Esophagus muscularis mucosa (tissue), 4 donors: Measurements from ENCODE around the gene TAX1BP1. TPM values are rescaled to one million over a fixed set of nuclear protein-coding genes. Genes with fewer than 3 reads are reported as not detected.

Source experiments
- DNase-seq: peaks from one replicate; pipeline ENCODE4 v3.0.0-alpha.2; 2017; ENCODE audit errors: extremely low spot score
- H3K27ac ChIP-seq, 4 donors: fragments of 200-600 bp; sonication (generic); replicated peaks in 1 of 4; 1 replicate in 3 of 4; 2 replicates in 1 of 4; pipeline ENCODE4 v1.5.1; 2016 to 2019; ENCODE audit warnings: mild to moderate bottlenecking in 1 of 4
- H3K27me3 ChIP-seq, 4 donors: fragments of 200-600 bp; sonication (generic); one replicate each; pipeline versions ENCODE4 v1.5.1 to v1.6.0; 2016 to 2019
- H3K36me3 ChIP-seq, 4 donors: fragments of 200-600 bp; sonication (generic); one replicate each; pipeline ENCODE4 v1.5.1; 2016 to 2019
- H3K4me1 ChIP-seq, 4 donors: fragments of 200-600 bp; sonication (generic); one replicate each; pipeline ENCODE4 v1.5.1; 2016 to 2019
- H3K4me3 ChIP-seq, 4 donors: fragments of 200-600 bp; sonication (generic); 1 replicate in 2 of 4; 2 replicates in 2 of 4; pipeline ENCODE4 v1.5.1; 2016 to 2019; ENCODE audit warnings: mild to moderate bottlenecking in 4 of 4, moderate library complexity in 1 of 4
- H3K9me3 ChIP-seq, 4 donors: fragments of 200-600 bp; sonication (generic); 1 replicate in 3 of 4; 2 replicates in 1 of 4; pipeline ENCODE4 v1.5.1; 2016 to 2019
- CTCF ChIP-seq, 3 experiments: fragments of 200-600 bp in 2 of 3; fragments of 450-650 bp in 1 of 3; sonication (generic) in 2 of 3; IDR thresholded peaks; one replicate each; pipeline ENCODE4 v1.5.1; 2017 to 2019; ENCODE audit warnings: antibody characterized with exemption in 3 of 3, mild to moderate bottlenecking in 2 of 3, moderate library complexity in 1 of 3
- EP300 ChIP-seq: sonication (generic); formaldehyde crosslinking; IDR thresholded peaks from one replicate; pipeline ENCODE4 v1.6.1; 2017; ENCODE audit warnings: antibody characterized with exemption
- POLR2A ChIP-seq: fragments of 450-650 bp; IDR thresholded peaks from one replicate; pipeline ENCODE4 v1.6.1; 2017; ENCODE audit warnings: antibody characterized with exemption, moderate library complexity, mild to moderate bottlenecking, low read depth
- POLR2AphosphoS5 ChIP-seq, 2 donors: sonication (generic); formaldehyde crosslinking; IDR thresholded peaks; one replicate each; pipeline ENCODE4 v1.6.1; 2017; ENCODE audit warnings: antibody characterized with exemption in 2 of 2
- WGBS: methylation state at CpG from one replicate; pipeline ENCODE4 v1.1.5; 2018; 5-methylcytosine and 5-hydroxymethylcytosine counted together
- intact Hi-C: fragments of 100-400 bp; cut with DNase I; formaldehyde crosslinking; loops from one replicate; pipeline ENCODE4 v1.15.1; 2023
- total RNA-seq, 4 donors: library from RNA; depleted of rRNA; stranded (reverse); fragments of >200 nt; gene quantifications; one replicate each; pipeline versions ENCODE4 v1.1.0 to v1.2.1, GENCODE V29; 2016

TAX1BP1 gene
- total RNA-seq, 4 donors from 2014 or later: 107 to 139 (median 127) TPM

- no peaks in the 10 kb centered on the region for H3K9me3 ChIP-seq
- no peak for DNase-seq
- peaks cover 0 to 39% (median 27%) of the 10 kb centered on the region in 4 donors for H3K36me3 ChIP-seq
- H3K4me3 ChIP-seq: no peak overlapping the region
- H3K27me3 ChIP-seq: no peaks in the 10 kb centered on the region
- TF ChIP-seq POLR2A: no peak
- no peak for TF ChIP-seq POLR2AphosphoS5 (IDR thresholded peaks at IDR 0.05)
- TF ChIP-seq EP300: no peak
- TF ChIP-seq CTCF (IDR thresholded peaks at IDR 0.05): no peak
- peaks cover 23 to 74% (median 59%) of the 10 kb centered on the region in 4 donors for H3K4me1 ChIP-seq
- peak overlapping the region in 3 of 4 donors; percentile 8 to 25 (median 13) for H3K27ac ChIP-seq
- WGBS: 63% methylated on average over 4 of the region's 4 CpGs
- intact Hi-C loops: loop anchor here (10.0 kb wide), 1 partner anchor 347 kb away; no protein-coding TSS in a partner anchor
These were observed 7.8 kb downstream of the TAX1BP1 start for GRCh38 chr7:27747589-27748368.

GRCh38 chr7:27750316-27750715, 10.4 kb downstream of the TAX1BP1 start:
- peaks cover 0 to 49% (median 27%) of the 10 kb centered on the region in 4 donors for H3K36me3 ChIP-seq
- no peaks in the 10 kb centered on the region for H3K27me3 ChIP-seq
- peaks cover 17 to 54% (median 43%) of the 10 kb centered on the region in 4 donors for H3K4me1 ChIP-seq
- intact Hi-C loops: no loop called here
- 83% methylated on average over 2 of the region's 2 CpGs for WGBS
- H3K4me3 ChIP-seq: no peak overlapping the region
- no peaks in the 10 kb centered on the region for H3K9me3 ChIP-seq
- H3K27ac ChIP-seq: no peak overlapping the region
- TF ChIP-seq POLR2A: no peak
- TF ChIP-seq CTCF (IDR thresholded peaks at IDR 0.05): no peak
- no peak for TF ChIP-seq EP300
- no peak for TF ChIP-seq POLR2AphosphoS5 (IDR thresholded peaks at IDR 0.05)
- no peak for DNase-seq

- DNase-seq: no peak
- 95% methylated on average over 6 of the region's 6 CpGs for WGBS
- TF ChIP-seq POLR2AphosphoS5 (IDR thresholded peaks at IDR 0.05): no peak
- Histone ChIP-seq H3K4me3 (no peak overlapping the region), H3K27me3 (no peaks in the 10 kb centered on the region), H3K27ac (no peak overlapping the region), H3K36me3 (peaks cover 0 to 59% (median 35%) of the 10 kb centered on the region in 4 donors), H3K9me3 (no peaks in the 10 kb centered on the region), H3K4me1 (peaks cover 17 to 37% (median 26%) of the 10 kb centered on the region in 4 donors)
- intact Hi-C loops: no loop called here
These were observed 12.1 kb downstream of the TAX1BP1 start for GRCh38 chr7:27751888-27752660.

GRCh38 chr7:27753863-27754262, 13.9 kb downstream of the TAX1BP1 start:
- 60% methylated on average over 1 of the region's 1 CpG for WGBS
- Histone ChIP-seq H3K4me1 (peaks cover 6 to 19% (median 11%) of the 10 kb centered on the region in 4 donors), H3K9me3 (no peaks in the 10 kb centered on the region), H3K4me3 (no peak overlapping the region), H3K27ac (no peak overlapping the region), H3K36me3 (peaks cover 0 to 67% (median 41%) of the 10 kb centered on the region in 4 donors), H3K27me3 (no peaks in the 10 kb centered on the region)
- no peak for DNase-seq
- TF ChIP-seq EP300 (no peak), CTCF (IDR thresholded peaks at IDR 0.05) (no peak), POLR2AphosphoS5 (IDR thresholded peaks at IDR 0.05) (no peak), POLR2A (no peak)
- intact Hi-C loops: no loop called here

GRCh38 chr7:27756298-27756697, 16.3 kb downstream of the TAX1BP1 start:
- no peak overlapping the region for H3K4me3 ChIP-seq
- H3K4me1 ChIP-seq: peaks cover 0 to 10% (median 0%) of the 10 kb centered on the region in 4 donors
- no peaks in the 10 kb centered on the region for H3K9me3 ChIP-seq
- no peaks in the 10 kb centered on the region for H3K27me3 ChIP-seq
- H3K27ac ChIP-seq: no peak overlapping the region
- DNase-seq: no peak
- peaks cover 0 to 54% (median 24%) of the 10 kb centered on the region in 4 donors for H3K36me3 ChIP-seq
- TF ChIP-seq CTCF (IDR thresholded peaks at IDR 0.05): no peak
- TF ChIP-seq POLR2A: no peak
- TF ChIP-seq EP300: no peak
- TF ChIP-seq POLR2AphosphoS5 (IDR thresholded peaks at IDR 0.05): no peak
- intact Hi-C loops: no loop called here
